Dermis blood vessel endothelial cell (primary cell): ENCODE data around the gene LDLRAD3. TPM values are rescaled to one million over a fixed set of nuclear protein-coding genes. Genes with fewer than 3 reads are reported as not detected.

ENCODE experiments used
- DNase-seq: peaks from one replicate; pipeline ENCODE4 v3.0.0; 2010
- total RNA-seq: library from RNA; depleted of rRNA; stranded (reverse); fragments of >200 nt; gene quantifications from 2 replicates; pipeline ENCODE4 v1.2.3, GENCODE V29; 2014

The LDLRAD3 gene
- total RNA-seq, 1 donor from 2014 or later: 13.4 TPM

DNA sequence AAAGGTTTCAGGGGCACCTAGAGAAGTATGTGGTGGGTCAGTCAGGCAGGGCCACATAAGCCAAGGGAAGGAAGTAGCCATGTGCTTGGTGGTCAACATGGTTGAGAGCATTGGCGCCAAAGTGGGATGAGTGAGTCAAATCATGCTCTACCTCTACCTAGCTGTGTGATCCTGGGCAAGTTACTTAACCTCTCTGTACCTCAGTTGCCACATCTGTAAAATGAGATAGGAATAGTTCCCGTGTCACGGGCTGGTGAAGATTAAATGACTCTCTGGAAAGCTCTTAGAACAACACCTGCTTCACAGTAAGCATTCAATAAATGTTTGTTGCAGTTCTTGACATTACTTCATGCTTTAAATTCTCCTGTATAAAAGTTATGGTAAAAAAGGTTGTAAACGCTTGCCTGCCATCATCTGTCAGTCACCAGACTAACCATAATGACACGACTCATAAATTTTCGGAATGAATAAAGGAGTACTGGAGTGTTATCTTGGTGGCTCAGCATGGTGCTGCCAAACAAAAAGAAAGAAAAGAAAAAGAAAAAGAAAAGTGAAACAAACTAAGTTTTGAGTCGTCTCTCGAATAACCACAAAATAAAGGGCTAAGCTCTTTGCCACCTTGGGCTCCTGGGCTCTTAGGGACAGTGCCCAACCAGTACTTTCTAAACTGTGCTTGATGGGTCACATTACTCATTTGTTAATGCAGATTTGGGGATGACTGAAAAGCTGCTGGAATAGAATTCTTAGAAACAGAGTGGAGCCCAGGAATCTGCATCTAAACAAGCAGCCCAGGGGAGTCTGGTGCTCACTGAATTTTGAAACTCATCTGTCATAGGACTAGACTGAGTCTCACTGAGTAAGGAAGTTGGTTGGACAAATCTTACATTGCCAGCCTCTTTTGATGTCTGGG lies 107.6 kb downstream of the LDLRAD3 start:
- no peak for DNase-seq

DNA sequence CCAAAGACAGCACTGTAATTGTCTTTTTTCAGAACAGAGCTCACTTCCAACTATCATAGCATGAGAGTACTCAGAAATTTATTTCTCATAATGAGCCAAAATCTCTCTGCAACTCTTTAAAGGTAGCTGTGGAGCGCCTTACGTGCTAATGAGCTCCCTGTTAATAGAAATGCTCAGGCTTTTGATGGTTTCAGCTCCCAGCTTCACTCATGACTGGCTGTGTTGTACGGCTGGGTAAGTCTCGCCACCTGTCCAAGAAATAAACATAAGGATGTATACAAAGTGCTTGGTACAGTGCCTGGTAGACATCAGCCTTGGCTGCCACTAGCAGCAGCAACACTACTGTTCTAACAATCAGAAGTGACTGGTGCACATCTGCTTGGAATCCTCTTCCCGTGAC lies 109.4 kb downstream of the LDLRAD3 start:
- DNase-seq: no peak

DNA sequence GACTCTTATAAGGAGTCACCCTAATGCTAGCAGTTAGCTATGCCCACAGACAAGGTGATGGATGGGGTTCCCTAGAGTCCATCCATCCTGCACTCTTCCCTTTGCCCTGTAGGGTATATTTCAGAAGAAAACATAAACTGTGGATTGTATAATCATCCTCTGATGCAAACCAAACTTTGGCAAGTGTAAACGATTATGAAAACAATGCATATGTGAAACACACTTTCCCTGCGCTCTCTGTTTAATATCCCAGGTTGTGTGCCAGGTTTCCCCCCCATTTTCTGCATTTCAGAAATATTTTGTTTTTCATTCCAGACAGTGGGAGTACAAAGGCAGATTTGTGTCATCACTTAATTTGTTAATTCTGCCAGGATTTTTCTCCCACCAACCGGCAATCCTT lies 110.0 kb downstream of the LDLRAD3 start:
- DNase-seq: no peak

DNA sequence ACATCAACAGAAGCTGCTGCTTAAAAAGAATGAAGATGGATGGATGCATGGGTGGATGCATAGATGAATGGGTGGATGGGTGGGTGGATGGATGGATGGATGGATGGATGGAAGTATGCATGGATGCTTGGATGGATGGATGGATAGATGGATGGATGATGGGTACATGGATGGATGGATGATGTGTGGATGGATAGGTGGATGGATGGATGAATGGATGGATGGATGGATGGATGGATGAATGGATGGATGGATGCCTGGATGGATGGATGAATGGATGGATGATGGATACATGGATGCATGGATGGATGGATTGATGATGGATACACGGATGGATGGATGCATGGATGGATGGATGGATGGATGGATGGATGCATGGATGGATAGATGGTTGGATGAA lies 110.8 kb downstream of the LDLRAD3 start:
- no peak for DNase-seq

DNA sequence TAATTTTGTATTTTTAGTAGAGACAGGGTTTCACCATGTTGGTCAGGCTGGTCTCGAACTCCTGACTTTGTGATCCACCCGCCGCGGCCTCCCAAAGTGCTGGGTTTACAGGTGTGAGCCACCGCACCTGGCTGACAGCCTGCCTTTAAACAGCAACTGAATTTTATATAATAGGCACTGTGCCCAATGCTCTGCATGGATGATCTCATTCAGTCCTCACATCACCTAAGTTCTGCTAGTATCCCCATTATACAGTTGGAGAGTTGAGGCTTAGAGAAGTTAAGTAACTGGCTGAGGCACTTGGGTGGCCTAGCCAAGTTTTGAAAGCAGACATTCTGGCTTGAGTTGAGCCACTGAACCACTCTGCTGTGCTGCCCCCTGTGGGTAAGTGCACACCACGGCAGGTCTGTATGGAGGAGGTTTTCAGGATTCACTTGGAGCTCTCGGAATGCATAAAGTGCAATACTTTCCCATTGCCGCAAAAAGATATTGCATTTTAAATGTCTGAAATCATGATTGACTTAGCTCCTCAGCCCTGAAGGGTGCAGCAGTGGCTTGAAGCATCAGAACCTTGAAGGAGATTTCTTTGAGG lies 112.4 kb downstream of the LDLRAD3 start:
- peak; percentile 74 for DNase-seq

DNA sequence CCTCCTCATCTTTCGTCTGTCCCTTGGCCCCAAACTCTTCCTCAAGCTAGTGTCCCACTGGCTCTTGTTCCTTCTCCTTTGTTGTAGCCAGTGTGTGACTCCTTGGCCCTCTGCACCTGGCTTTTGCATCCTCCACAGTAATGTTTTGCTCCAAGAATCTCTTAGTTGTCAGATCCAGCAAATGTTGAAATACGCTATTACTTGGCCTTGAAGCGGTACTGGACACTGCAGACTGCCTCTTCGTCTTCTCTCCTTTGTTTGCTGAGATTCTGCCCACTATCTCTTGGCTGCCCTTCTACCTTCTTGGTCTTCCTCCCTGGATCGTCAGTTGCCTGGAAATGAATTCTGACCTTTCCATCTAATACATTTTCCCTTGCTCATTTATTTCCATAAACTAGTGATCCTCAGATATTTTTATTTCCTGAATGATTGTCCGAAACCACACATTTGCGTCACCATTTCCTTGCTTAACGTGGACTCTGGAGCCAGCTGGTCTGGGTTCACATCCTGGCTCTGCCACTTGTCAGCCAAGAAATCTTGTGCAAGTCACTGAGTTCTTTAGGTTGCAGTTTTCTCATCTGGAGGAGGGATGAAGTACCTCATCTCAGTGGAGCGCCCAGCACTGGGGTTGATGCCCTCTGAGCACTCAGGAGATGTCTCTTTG lies 113.6 kb downstream of the LDLRAD3 start:
- peak; percentile 96 for DNase-seq

DNA sequence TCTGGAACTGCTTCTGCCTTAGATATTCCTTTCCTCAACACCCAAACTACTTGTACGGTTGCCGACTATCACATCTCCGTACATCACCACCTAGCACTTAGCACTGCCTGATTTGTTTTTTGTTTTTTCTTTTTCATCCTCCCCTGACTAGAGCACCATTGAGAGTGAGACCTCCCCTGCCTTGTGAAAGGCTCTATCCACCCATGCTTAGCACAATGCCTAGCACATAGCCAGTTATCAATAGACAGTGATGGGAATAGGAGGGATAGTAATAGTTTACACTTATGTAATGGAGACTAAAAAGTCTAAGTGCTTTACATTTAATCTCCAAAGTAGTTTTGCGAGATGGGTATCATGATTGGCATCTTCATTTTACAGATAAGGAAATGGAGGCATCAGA lies 115.8 kb downstream of the LDLRAD3 start:
- no peak for DNase-seq

DNA sequence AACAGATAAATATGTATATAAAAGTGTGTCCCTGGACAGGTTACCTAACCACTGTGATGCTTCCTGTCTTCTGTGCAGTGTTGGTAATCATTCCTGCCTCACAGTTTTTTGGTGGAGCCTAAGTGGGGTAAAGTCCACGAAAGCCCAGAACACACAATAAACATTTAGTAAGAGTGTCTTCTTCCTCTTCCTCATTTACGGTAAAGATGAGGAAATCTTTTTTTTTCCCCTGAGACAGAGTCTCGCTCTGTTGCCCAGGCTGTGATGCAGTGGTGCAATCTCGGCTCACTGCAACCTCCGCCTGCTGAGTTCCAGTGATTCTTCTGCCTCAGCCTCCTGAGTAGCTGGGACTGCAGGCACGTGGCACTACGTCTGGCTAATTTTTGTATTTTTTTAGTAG lies 117.1 kb downstream of the LDLRAD3 start:
- no peak for DNase-seq

DNA sequence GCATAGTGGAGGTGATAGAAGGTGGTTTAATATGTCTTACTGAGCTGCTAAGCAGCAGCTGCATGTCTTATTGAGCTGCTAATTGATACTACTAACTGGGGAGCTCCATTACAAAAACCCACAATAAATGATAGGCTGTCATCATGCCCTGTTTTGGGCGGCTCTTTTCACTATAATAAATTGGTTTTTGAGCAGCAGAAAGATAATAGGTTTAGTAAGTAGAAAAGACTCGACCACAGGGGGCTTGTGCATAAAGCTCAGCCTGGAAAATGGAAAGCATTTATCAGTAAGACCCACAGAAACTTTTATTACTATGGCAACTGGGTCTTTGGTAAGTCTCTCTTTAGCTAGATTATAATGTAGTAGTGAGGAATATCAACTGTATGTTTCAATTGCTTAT lies 117.6 kb downstream of the LDLRAD3 start:
- DNase-seq: no peak

DNA sequence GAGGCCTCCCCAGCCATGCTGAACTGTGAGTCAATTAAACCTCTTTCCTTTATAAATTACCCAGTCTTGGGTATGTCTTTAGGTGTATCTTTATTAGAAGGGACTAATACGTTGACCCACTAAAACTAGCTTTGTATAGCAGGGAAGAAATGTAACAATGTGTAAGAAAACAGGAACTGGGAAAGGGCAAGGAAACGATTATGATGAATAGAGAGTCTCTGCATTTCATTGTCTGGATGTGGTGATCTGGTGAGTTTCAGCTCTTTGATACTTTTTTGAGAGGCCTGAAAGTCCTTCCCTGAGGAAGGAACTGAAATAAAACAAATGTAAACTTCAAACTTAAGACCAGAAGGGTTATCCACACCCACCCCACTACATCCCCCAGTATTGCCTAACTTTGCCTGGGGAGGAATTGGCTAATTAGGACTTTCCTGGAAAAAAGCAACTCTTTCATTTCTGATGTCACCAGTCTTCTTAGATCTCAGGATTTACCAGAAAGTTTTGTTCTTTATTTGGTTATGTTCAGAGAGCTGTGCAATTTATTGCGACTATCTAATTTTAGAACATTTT lies 119.0 kb downstream of the LDLRAD3 start:
- DNase-seq: peak; percentile 26

DNA sequence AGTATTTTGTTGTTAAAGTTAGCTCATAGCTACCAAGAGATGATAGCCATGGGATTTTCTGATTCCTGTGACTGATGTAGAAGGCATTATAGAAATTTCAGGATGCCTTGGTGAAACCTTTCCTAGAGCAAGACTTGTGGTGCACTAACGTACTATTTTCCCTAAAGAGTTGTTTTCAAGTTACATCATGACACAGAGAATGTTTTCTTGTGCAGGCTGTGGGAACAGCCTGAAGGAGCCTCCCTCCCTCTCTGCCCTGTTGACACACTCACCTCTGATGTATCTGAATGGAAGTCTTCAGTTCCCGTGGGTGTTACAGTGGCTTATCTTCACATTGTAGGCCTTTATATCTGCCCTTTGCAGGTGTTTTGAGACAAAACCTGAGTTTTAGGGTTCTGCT lies 121.6 kb downstream of the LDLRAD3 start:
- DNase-seq: no peak

DNA sequence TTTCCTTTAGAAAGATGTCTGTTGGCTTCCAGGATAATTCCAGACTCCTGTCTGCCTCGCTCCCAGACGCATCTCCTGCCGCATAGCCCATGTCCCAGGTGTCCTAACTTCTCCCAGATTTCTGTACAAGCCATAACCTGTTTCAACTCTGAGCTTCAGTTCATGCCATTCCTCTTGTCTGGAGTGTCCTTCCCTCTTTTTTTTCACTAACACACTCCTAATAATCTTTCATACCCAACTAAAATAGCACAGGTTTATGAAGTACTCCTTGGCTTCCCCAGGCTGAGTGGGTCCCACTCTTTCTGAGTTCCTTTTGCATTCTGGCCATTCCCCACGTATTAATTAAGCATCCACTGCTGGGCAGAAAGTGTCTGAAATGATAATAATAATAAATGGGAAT lies 123.0 kb downstream of the LDLRAD3 start:
- no peak for DNase-seq

DNA sequence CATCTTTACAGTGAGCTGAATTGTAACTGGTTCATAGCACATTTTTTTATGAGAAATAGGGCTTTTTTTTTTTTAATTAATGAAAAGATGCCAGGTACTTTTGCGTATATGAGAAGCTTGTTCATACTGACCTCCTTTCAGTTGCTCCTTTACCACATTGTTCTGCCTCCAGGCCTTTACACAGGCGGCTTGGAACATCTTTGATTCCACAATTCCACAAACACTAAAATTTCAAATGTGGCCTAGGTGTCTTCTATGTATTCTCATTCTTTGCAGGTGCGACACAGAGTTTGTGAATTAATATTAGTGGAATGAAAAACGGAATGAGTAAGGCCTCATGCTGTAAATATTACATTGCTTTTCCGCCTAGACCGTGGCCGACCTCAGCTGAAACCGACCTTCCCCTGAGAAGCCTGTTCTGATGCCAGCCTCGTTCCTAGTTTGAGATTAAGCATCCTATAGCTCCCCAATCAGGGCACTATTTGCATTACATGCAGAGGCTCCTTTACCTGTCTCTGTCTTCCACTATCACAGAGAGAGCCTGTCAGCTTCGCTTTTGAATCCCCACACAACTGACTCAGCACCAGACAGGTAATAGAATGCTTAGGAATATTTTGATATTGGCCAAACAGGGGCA lies 125.8 kb downstream of the LDLRAD3 start:
- DNase-seq: peak; percentile 27

DNA sequence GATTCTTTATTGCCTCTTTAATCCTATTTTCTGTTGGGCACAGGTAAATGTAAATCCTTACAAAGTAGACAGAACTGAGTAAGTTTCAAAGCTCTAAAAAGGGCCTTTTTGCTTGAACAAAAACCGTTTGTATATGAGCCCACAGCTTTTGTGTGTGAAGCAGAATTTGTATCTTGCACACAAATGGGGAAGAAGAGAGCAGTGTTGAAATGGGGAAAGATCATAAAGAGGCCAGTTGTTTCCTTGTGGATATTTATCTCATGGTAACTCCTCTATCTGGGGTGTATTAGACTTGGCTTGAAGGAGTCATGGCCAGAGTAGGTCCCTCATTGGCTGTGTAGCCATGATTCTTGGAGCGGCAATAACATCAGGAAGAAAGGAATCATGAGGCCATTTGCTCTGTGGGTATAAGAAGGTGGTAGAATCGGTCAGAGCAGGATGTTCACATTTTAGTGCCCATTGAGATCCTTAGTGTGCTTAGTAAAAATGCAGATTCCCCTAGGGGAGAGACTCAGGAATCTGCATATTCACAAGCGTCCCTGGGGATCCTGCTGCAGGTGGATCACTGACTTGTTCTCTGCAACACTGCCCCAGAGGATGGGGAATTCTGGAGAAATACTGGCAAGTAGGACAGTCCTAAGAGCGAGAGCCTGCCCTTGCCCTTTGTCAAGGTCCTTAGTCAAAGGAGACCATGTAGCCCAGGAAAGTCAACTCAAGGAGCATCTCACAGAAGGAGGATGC lies 126.5 kb downstream of the LDLRAD3 start:
- DNase-seq: no peak

DNA sequence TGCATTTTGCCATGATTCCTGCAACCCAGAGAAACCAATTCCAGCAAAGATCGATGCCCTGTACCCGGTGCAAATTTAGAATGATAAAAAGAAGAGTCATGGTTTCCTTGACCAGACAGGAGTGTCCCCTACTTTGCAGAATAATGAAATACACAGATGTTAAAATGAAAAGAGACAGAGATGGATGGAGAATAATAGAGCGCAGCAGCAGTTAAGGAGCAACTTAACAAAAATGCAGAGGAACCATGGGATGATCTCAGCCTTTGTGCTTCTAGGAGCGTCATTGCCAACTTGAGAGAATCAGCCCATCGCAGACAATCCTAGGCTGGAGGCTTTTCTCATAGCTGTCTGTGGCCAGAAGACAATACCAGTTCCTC lies 127.1 kb downstream of the LDLRAD3 start:
- DNase-seq: no peak

DNA sequence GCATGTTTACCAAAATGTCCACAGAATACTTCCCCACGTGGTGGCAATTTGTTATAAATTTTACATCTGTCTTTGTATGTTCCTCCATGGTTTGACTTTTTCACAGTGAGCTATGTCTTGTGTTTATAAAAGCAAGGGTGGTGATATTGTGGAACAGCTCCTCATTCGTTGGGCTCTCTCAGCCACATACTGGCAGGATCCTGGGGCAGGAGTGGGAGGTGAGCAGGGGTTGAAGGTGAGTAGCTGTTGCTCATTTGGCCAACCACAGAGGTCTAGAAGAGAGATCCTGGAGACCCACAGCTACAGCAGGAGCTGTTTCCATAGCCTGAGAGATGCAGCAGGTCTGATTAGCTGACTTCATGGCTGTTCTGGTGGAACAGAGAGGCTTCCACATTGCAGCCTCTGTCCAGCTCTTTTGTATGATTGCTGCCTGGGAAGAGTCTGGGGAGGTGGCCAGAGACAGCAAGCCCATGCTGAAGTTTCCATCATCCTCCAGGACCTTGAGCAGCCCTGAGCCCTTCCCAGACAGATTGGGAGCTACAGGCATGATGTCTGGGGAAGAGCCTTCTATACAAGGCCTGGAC lies 128.1 kb downstream of the LDLRAD3 start:
- no peak for DNase-seq

DNA sequence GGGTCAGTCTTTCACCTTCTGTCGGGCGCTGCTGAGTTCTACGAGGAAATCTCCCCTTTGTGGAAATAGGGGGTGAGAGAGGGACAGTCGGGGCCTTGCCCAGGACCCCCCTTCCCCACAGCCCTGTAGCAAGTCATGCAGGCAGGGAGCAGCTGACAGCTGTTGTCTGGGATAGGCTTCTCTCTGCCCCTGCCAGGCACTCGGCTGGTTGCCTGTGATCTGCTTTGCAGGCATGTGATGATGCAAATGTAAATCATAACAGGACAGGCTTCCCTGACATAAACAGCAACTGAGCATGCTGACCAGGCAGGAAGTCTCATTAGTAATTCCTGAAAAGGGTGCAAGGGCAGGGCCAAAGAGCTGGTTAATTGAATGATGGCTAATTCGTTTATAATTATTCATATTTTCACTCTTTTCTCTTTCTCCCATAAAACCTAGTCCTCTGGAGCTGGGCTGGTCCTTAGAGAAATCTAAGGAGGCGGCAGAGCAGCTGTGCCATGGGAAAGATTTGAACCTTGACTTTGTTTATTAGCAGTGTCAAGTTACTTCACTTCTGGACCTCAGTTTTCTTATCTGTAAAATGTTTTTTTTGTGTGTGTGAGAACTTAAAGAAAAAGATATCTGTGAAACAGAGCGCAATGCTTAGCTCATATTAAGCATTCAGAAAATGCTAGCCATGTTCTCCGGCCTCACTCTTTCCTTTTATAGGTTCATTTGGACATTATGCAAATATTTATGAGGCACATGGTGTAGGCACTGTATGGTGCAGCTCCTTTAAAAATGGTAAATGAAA lies 129.7 kb downstream of the LDLRAD3 start:
- DNase-seq: peak; percentile 85

DNA sequence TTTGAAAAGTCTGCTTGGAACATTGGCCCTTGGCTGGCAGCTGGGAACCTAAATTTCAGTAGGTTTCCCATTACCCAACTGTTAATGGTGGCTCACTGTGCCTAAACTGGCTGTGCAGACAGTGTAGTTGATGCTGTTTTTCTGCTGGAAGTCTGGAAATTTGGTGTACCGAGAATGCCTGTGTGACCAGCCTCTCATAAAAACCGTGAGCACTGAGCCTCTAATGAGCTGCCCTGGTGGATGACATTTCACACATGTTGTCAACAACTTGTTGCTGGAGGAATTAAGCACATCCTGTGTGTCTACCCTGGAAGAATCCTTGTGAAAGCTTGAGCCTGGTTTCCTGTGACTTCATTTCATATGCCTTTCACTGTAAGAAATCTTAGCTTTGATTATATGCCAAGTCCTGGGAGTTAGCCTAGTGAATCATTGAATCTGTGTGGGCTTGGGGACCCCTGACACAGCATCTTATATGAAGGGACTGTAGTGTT lies 131.1 kb downstream of the LDLRAD3 start:
- DNase-seq: peak; percentile 89

DNA sequence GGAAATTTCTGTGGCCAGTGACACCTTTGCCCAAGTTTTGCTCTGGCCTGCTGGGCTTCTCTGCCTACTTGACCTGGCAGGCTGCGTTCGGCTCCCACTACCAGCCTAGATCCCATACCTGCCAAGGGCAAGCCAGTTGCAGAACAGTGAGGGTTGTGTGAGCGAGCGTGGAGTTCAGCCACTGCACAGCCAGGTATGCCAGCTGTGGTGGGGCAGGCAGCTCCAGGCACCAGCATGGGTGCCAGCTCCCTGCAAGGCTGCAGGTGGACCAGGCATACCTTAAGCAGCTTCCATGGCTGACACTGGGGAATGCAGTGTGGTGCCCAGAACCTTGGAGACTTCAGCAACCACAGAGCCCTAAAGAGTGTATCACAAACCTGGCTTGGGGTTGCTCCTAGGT lies 133.5 kb downstream of the LDLRAD3 start:
- no peak for DNase-seq

DNA sequence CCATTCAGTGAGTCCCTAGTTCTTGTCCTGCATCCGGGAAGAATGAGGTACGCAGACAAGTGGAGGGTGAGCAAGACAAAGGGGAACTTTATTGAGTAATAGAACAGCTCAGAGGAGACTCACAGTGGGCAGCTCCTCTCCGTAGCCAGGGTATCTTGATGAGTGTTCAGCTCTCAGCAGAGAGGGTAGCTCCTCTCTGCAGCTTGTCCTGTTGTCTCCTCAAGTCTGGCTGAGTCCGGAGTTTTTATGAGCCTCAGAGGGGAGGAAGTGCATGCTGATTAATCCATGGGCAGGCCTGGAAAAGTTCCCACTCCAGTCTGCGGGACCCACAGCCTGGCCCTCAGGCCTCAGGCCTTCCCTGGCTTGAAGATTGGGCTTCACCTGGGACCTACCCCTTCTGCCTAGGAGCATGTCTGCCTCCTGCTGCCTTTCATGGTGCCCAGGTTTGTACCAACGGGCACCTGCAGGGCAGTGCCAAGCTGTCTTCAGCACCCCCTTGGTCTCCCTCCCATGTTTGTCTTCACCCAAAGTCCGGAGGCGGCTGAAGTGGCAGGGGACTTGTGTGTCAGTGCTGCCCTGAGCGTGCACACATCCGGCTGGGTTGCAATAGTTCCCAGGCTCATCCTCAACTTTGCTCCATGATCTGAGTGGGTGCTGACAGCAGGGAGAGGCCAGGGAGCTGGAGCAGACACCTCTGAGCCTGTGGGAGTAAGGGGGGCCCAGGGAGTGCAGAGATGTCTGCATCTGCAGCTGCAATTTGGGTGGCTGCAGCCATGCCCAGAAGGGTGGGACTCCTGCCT lies 134.2 kb downstream of the LDLRAD3 start:
- DNase-seq: peak; percentile 45
